Heart left ventricle (tissue), 16 donors: Measurements from ENCODE around the gene FBXO5. TPM values are rescaled to one million over a fixed set of nuclear protein-coding genes. Genes with fewer than 3 reads are reported as not detected.

ENCODE experiments used
- ATAC-seq, 4 donors: fragments of 200-7000 bp; cut with Tn5 transposase; one replicate each; pipeline ENCODE4 v1.9.1; 2020 to 2022; ENCODE audit warnings: moderate library complexity in 4 of 4, mild to moderate bottlenecking in 3 of 4, moderate number of reproducible peaks in 1 of 4
- DNase-seq, 5 donors: peaks; one replicate each; pipeline ENCODE4 v3.0.0-alpha.2; 2020
- H3K27ac ChIP-seq, 12 donors: fragments of 200-600 bp; sonication (generic) in 4 of 12; one replicate each; pipeline versions ENCODE4 v1.5.0 to v1.8.0; 2016 to 2022; ENCODE audit warnings: mild to moderate bottlenecking in 2 of 12
- H3K27me3 ChIP-seq, 9 donors: fragments of 200-600 bp; sonication (generic) in 2 of 9; one replicate each; pipeline versions ENCODE4 v1.5.1 to v1.8.0; 2016 to 2022; ENCODE audit warnings: mild to moderate bottlenecking in 3 of 9
- H3K36me3 ChIP-seq, 9 donors: fragments of 200-600 bp; sonication (generic) in 2 of 9; one replicate each; pipeline versions ENCODE4 v1.5.0 to v1.8.0; 2018 to 2022; ENCODE audit warnings: mild to moderate bottlenecking in 2 of 9
- H3K4me1 ChIP-seq, 12 donors: fragments of 200-600 bp; sonication (generic) in 4 of 12; one replicate each; pipeline versions ENCODE4 v1.5.0 to v1.8.0; 2016 to 2022; ENCODE audit warnings: mild to moderate bottlenecking in 3 of 12
- H3K4me3 ChIP-seq, 12 donors: fragments of 200-600 bp; sonication (generic) in 4 of 12; one replicate each; pipeline versions ENCODE4 v1.5.0 to v1.8.0; 2017 to 2022; ENCODE audit warnings: mild to moderate bottlenecking in 9 of 12, moderate library complexity in 4 of 12
- H3K9me3 ChIP-seq, 12 donors: fragments of 200-600 bp; sonication (generic) in 4 of 12; one replicate each; pipeline versions ENCODE4 v1.5.0 to v1.8.0; 2016 to 2022; ENCODE audit warnings: mild to moderate bottlenecking in 1 of 12
- POLR2A ChIP-seq, 2 donors: fragments of 450-650 bp; IDR thresholded peaks; one replicate each; pipeline ENCODE4 v1.6.1; 2017; ENCODE audit warnings: antibody characterized with exemption in 2 of 2, mild to moderate bottlenecking in 2 of 2, moderate library complexity in 2 of 2
- WGBS, 4 donors: extraction: QIAGEN DNeasy Blood & Tissue Kit in 2 of 4; methylation state at CpG; one replicate each; pipeline versions ENCODE4 v1.1.5 to v1.1.7; 2013 to 2018; 5-methylcytosine and 5-hydroxymethylcytosine counted together
- intact Hi-C, 10 donors: fragments of 100-400 bp; cut with DNase I; formaldehyde crosslinking; loops; one replicate each; pipeline versions ENCODE4 v1.11.1 to v1.14.2; 2022
- polyA plus RNA-seq, 2 donors: library from polyadenylated mRNA; stranded (reverse); fragments of 200-250 nt; gene quantifications; one replicate each; pipeline ENCODE4 v1.2.3, GENCODE V29; 2013
- total RNA-seq, 9 donors: library from RNA; depleted of rRNA in 2 of 9; stranded (reverse); fragments of >200 nt in 2 of 9; fragmentation: NEBNext Ultra II Directional in 3 of 9; extraction: Animal tissue kit (Norgen Biotek cat#: 25700) in 3 of 9; gene quantifications; one replicate each; pipeline versions ENCODE4 v1.1.0 to v1.2.4, GENCODE V29; 2016 to 2023
- TF ChIP-seq, protein P1 (sequence below), 12 donors: fragments of 200-600 bp; sonication (generic) in 4 of 12; IDR thresholded peaks; one replicate each; pipeline versions ENCODE4 v1.5.0 to v1.8.0; 2018 to 2022; ENCODE audit warnings: antibody characterized with exemption in 12 of 12, mild to moderate bottlenecking in 5 of 12
- donor health status: ischemic (EF 13 %, LVEDD 7.1; RV severe dilation, severe dysfunction).
- donor health status: healthy with polysubstance abuse.
- donor health status: DM: no; HTN: yes; CAD: no.
- donor health status: DM: no; HTN: no; CAD: no.
- donor health status: ischemic (EF 25% LVEDD 6.9; RV normal size, moderate dysfunction).
- donor health status: ischemic (EF 25% LVEDD 5.7; RV mildly dilated, moderate dysfunction).
- donor health status: healthy.
- donor health status: DM: yes; HTN: yes; CAD: no.
- donor health status: ischemic (EF 35%, LVEDD 5.7; RV mildly dilated, moderate dysfunction).
- donor health status: nonischemic (EF 11% LVEDD 7.7; RV severe dilation, severe dysfunction).
- donor health status: DM: yes; HTN: yes; CAD: no.
- donor health status: PGD.
- donor health status: ischemic (EF 29% LVEDD 5.4; RV normal size, mild dysfunction).
- donor health status: nonischemic (EF 23%, LVEDD 6.1; RV moderate dilation, normal function).

FBXO5 gene
- total and polyA plus RNA-seq, 11 donors: 0.65 to 5.1 (median 1.7) TPM

DNA sequence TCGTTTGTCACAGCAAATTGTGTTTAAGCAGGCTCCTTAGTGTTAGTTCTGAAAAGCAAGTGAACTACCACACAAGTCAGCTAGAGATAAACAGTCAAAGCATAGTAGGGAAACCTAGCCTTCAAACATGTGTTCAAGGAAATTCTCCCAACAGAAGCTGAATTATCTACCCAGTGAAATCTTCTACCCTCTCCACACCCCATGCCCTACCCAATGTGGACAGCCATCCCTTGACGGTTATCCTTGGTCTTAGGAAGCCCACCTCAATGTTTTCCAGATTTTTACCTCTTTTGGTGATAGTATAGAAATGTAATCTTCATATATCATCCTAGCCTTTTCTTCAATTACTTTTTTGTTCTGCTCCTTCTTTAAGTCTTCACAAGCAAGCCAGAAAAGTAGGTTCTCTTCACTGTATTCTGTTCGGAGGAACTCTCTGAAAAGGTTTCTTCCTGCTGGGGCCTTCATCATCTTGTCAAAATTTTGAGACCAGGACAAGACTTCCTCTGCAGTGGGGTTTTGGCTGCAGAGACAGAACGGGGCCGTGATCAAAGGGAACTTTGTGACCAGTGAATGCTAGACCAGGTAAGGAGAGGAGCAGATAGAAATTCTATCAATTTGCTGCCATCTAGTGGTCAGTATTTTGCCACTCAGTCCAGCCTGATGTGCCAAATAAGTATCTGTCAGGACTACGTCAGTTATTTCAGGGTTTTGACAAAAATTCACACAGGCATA lies 41.3 kb upstream of the FBXO5 start:
- no peaks in the 10 kb centered on the region for H3K27me3 ChIP-seq
- no peak overlapping the region for H3K4me3 ChIP-seq
- intact Hi-C loops: loop anchor here (2.0 to 10.0 kb wide), 6 partner anchors 69 to 162 kb away; no protein-coding TSS in a partner anchor
- no peaks in the 10 kb centered on the region for H3K9me3 ChIP-seq
- 46 to 47% (median 46%) methylated on average over 6 of the region's 6 CpGs for WGBS, 4 donors
- peak; percentile 61 to 82 (median 70) for ATAC-seq
- H3K4me1 ChIP-seq: peaks cover 0 to 4% (median 0%) of the 10 kb centered on the region in 12 donors
- DNase-seq: peak in 2 of 5 donors; percentile 12 to 18
- no peak for TF ChIP-seq POLR2A (IDR thresholded peaks at IDR 0.05)
- TF ChIP-seq, protein P1, sequence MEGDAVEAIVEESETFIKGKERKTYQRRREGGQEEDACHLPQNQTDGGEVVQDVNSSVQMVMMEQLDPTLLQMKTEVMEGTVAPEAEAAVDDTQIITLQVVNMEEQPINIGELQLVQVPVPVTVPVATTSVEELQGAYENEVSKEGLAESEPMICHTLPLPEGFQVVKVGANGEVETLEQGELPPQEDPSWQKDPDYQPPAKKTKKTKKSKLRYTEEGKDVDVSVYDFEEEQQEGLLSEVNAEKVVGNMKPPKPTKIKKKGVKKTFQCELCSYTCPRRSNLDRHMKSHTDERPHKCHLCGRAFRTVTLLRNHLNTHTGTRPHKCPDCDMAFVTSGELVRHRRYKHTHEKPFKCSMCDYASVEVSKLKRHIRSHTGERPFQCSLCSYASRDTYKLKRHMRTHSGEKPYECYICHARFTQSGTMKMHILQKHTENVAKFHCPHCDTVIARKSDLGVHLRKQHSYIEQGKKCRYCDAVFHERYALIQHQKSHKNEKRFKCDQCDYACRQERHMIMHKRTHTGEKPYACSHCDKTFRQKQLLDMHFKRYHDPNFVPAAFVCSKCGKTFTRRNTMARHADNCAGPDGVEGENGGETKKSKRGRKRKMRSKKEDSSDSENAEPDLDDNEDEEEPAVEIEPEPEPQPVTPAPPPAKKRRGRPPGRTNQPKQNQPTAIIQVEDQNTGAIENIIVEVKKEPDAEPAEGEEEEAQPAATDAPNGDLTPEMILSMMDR (IDR thresholded peaks at IDR 0.05): peak; percentile 74 to 88 (median 79)
- no peak overlapping the region for H3K27ac ChIP-seq
- no peaks in the 10 kb centered on the region for H3K36me3 ChIP-seq

DNA sequence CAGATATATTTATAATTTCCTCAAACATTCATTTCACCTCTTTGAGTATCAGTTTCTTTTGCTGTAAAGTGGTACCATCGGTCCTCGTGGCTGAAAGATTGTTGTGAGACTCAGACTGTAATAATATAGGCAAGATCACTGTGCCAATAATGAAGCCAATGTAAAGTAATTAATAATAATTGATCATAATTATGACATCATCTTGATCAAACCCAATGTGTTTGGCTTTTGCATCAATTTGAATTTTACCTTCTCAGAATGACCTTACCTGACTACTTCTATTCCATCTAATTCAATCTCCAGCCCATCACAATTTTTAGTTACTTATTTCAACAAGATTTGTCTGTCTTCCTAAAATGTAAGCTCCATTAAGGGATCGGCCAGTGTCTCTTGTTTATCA lies 35.5 kb upstream of the FBXO5 start:
- 93 to 96% (median 95%) methylated on average over 3 of the region's 3 CpGs for WGBS, 4 donors
- no peaks in the 10 kb centered on the region for H3K4me1 ChIP-seq
- no peak overlapping the region for H3K4me3 ChIP-seq
- DNase-seq (no peak), ATAC-seq (no peak)
- no peak overlapping the region for H3K27ac ChIP-seq
- no peaks in the 10 kb centered on the region for H3K9me3 ChIP-seq
- intact Hi-C loops: loop anchor here in 1 of 10 donors (10.0 kb wide), 1 partner anchor 64 kb away; no protein-coding TSS in a partner anchor
- TF ChIP-seq POLR2A (IDR thresholded peaks at IDR 0.05): no peak
- TF ChIP-seq, protein P1 (IDR thresholded peaks at IDR 0.05): no peak
- H3K36me3 ChIP-seq: no peaks in the 10 kb centered on the region
- no peaks in the 10 kb centered on the region for H3K27me3 ChIP-seq

DNA sequence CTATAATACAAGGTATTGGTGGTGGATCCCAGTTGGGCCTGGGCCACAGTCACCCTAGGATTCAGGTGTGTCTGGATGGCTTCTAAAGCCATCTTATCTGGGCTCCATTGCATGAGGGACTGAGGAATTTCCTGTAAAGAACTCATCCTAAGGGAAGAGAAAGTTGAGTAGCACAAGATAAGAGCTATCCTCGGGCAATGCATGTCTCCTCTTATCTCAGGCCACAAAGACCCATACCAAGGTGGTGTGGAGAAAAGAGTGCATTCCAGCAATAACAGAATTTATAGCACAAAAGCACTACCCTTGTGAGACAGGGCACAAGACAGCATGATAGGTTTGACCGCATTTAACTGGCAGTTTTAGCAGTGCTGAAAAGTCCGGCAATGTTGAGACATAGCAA lies 34.0 kb upstream of the FBXO5 start:
- H3K4me3 ChIP-seq: no peak overlapping the region
- H3K9me3 ChIP-seq: no peaks in the 10 kb centered on the region
- WGBS, 4 donors: 68 to 77% (median 72%) methylated on average over 3 of the region's 3 CpGs
- no peaks in the 10 kb centered on the region for H3K36me3 ChIP-seq
- H3K27ac ChIP-seq: no peak overlapping the region
- no peaks in the 10 kb centered on the region for H3K4me1 ChIP-seq
- DNase-seq (no peak), ATAC-seq (no peak)
- intact Hi-C loops: loop anchor here in 1 of 10 donors (10.0 kb wide), 1 partner anchor 62 kb away; no protein-coding TSS in a partner anchor
- H3K27me3 ChIP-seq: no peaks in the 10 kb centered on the region
- TF ChIP-seq POLR2A (IDR thresholded peaks at IDR 0.05): no peak
- TF ChIP-seq, protein P1 (IDR thresholded peaks at IDR 0.05): no peak

DNA sequence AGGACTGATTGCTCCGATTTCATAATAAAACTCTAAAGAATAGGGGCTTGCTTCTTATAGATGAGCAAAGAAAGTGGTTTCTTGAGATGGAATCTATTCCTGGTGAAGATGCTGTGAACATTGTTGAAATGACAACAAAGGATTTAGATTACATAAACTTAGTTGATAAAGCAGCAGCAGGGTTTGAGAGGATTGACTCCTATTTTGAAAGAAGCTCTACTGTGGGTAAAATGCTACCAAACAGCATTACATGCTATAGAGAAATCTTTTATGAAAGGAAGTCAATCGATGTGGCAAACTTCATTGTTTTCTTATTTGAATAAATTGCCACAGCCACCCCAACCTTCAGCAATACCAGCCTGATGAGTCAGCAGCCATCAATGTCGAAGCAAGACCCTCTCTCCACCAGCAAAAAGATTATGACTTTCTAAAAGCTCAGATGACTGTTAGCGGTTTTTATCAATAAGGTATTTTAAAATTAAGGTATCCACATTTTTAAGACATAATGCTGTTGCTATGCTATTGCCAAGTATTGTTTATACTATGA lies 32.3 kb upstream of the FBXO5 start:
- intact Hi-C loops: loop anchor here in 1 of 10 donors (10.0 kb wide), 1 partner anchor 60 kb away; no protein-coding TSS in a partner anchor
- H3K9me3 ChIP-seq: no peaks in the 10 kb centered on the region
- DNase-seq: no peak
- H3K27me3 ChIP-seq: no peaks in the 10 kb centered on the region
- TF ChIP-seq, protein P1 (IDR thresholded peaks at IDR 0.05): no peak
- no peak for TF ChIP-seq POLR2A (IDR thresholded peaks at IDR 0.05)
- H3K4me3 ChIP-seq: no peak overlapping the region
- 78 to 89% (median 85%) methylated on average over 4 of the region's 4 CpGs for WGBS, 4 donors
- no peak for ATAC-seq
- H3K4me1 ChIP-seq: no peaks in the 10 kb centered on the region
- no peaks in the 10 kb centered on the region for H3K36me3 ChIP-seq
- no peak overlapping the region for H3K27ac ChIP-seq
